Fibroblast of the aortic adventitia (primary cell): ENCODE results near the gene CXCR6. TPM values are rescaled to one million over a fixed set of nuclear protein-coding genes. Genes with fewer than 3 reads are reported as not detected.

Experiments used
- DNase-seq: peaks from one replicate; pipeline ENCODE4 v3.0.0-alpha.2; 2010; ENCODE audit warnings: low read depth
- H3K4me3 ChIP-seq: 2 replicates; pipeline ENCODE4 v1.5.1; 2011; ENCODE audit warnings: low read depth, mild to moderate bottlenecking, control low read depth, low read length, moderate library complexity
- total RNA-seq: library from RNA; depleted of rRNA; stranded (reverse); fragments of >200 nt; gene quantifications from 2 replicates; pipeline ENCODE4 v1.2.3, GENCODE V29; 2012; ENCODE audit warnings: low replicate concordance
- TF ChIP-seq, protein P1 (sequence below): IDR thresholded peaks from 2 replicates; pipeline ENCODE4 v1.5.1; 2011; ENCODE audit warnings: mild to moderate bottlenecking, low read length, control low read depth, inconsistent platforms; ENCODE audit not compliant: insufficient read depth

CXCR6 gene
- total RNA-seq, 1 donor = not detected

DNA sequence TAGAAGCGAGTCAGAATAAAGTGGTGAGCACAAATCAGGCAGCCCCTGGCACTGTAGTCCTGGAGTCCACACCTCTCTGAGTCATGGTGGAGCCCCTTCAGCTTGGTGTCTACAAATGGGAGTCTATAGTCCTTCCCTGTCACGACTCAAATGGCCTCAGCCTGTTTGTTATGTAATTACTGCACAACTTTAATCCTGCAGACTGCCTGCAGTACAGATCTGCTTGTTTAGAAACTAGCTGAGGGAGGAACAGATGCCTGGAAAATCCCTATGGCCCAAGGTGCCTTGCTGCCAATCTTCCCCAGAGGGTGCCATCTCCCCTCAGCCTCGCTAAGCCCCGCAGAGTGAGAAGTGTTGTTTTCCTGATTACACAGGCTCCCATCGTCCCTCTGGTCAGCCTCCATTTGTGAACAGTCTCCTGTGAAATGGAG is 3.9 kb upstream of the CXCR6 start:
- TF ChIP-seq, protein P1, sequence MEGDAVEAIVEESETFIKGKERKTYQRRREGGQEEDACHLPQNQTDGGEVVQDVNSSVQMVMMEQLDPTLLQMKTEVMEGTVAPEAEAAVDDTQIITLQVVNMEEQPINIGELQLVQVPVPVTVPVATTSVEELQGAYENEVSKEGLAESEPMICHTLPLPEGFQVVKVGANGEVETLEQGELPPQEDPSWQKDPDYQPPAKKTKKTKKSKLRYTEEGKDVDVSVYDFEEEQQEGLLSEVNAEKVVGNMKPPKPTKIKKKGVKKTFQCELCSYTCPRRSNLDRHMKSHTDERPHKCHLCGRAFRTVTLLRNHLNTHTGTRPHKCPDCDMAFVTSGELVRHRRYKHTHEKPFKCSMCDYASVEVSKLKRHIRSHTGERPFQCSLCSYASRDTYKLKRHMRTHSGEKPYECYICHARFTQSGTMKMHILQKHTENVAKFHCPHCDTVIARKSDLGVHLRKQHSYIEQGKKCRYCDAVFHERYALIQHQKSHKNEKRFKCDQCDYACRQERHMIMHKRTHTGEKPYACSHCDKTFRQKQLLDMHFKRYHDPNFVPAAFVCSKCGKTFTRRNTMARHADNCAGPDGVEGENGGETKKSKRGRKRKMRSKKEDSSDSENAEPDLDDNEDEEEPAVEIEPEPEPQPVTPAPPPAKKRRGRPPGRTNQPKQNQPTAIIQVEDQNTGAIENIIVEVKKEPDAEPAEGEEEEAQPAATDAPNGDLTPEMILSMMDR = no peak
- H3K4me3 ChIP-seq = no peak overlapping the region
- peak; percentile 14 for DNase-seq

DNA sequence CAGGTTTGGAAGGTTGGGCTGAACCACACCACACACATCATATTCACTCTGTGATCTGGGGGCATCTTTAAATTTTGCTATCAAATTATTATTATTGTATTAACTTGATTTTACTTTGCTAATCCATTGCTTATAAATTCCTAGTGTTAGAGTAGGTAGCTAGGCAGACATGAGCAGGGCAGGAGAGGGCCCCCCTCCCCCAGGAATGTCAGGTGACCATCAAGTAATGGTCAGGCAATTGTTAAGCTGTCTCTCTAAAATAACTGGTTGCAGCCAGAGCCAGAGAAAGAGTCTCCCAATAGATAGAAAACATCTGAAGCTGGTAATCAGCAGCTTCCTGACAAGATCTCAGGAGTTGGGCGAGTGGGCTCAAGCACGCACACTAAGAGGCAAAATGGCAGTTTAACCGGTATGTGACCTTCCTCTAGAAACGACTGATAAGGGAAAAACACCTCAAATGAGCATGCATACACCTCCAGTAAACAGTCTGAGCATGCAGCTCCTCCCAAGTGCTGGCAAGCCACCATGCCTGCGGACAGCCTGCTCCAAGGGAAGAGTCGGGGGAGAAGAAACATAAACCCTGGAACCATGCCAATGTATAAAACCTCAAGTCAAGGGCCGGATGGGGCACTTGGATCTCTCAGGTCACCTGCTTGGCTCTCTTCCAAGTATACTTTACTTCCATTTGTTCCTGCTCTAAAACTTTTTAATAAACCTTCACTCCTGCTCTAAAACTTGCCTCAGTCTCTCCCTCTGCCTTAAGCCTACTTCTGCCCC is 3.1 kb upstream of the CXCR6 start:
- no peak overlapping the region for H3K4me3 ChIP-seq
- DNase-seq = no peak
- TF ChIP-seq, protein P1 = no peak

DNA sequence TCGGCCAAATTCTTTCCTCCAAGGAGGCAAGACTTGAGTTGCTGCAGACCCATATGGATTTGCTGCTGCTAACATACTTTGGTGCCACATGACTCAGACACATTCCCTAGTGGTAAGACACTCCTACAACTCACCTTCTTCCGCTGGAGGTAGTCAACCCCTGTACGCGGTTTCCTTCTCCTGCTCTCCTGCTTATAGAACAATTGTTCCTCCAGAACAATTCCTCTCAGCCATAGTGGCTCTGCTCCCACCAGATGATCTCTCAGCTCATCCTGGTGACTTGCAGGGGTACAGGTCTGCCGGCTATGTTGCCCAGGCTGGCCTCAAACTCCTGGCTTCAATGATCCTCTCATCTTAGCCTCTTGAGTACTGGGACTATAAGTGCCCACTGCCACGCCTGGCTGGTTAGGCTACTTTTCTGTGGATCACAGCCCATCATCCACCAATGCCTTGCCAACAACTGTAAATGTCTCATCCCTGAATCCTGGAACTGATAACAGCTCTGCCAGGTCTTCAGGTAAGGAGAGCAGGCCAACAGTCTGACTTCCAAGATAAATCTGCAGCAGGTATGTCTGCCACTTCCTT is 2.4 kb upstream of the CXCR6 start:
- TF ChIP-seq, protein P1 = no peak
- DNase-seq = no peak
- no peak overlapping the region for H3K4me3 ChIP-seq

DNA sequence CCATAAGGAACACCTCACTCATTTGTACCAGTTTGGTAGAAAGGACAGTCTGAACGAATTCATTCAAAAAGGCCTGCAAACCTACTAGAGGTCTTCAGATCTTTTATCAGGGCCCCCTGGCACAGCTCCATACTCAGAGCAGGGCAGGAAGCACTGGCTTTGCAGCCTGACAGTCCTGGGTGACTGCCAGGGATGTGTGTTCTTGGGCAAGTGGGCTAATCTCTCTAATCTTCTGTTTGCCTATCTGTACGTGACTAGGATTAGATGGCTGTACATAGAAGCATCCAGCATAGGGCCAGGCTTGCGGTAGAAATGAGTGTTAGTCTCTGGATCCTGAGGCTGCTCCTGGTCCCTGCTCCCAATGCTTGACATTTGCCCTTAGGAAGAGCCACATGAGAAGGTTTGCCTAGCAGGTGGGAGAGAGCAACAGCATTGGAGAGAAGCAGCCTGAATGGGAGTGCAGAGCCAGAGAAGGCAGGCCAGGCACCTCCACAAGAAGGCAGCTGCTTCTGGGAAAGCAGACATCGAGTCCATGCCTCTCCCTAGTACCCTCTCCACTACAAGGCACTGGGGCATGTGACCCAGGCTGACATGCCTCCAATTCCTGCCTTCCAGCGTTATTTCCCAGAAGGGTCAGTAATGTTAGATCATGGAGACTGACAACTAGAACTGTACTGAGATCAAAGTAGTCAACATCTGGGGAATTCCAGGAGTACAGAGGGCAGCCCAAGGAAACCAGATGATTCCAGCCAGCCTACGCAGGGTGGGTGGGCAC is 1.0 kb upstream of the CXCR6 start:
- DNase-seq = no peak
- TF ChIP-seq, protein P1 = no peak
- no peak overlapping the region for H3K4me3 ChIP-seq

DNA sequence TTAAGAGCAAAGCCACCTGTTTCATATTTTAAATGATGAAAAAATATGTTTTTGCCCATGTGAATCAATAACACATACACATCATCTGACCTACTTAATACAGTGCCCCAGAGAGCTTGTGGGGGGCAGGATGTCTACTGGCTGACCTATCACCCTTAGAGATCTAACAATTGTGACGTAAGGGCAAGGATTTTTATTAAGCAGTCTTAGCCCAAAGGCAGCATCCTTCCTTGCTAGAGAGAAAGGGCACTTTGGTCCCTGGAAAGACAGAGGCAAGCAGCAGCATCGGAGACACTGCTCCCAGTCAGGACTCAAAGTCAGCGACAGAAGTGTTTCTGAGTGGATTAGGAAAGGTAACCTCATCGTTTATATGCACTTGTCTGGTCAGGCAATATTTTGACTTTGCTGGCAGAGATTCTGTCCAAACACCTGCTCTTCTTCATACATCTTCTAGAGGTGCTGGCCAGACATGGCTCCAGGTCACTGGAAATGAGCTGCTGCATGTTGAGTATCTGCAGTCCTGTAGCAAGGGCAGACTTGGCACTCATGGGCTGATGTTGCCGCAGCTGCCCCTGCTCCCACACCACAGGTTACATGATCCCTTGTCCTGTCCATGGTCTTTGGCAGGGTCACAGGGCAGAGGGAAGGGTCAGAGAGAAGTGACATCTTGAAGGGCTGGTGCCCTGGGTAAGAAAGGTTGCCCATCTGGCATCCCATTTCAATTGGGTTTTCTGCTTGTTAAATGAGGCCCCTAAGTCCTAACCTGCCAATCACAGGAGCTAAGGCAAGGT is 1.8 kb downstream of the CXCR6 start:
- TF ChIP-seq, protein P1 = no peak
- H3K4me3 ChIP-seq = no peak overlapping the region
- no peak for DNase-seq

DNA sequence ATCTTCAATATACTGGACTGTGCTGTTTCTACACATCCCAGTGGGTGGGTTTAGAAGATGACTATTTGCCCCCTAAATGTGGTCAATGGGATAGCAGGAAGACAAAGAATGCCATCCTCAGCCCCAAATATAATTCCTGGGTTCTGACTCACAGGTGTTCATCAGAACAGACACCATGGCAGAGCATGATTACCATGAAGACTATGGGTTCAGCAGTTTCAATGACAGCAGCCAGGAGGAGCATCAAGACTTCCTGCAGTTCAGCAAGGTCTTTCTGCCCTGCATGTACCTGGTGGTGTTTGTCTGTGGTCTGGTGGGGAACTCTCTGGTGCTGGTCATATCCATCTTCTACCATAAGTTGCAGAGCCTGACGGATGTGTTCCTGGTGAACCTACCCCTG is 3.0 kb downstream of the CXCR6 start:
- DNase-seq = no peak
- H3K4me3 ChIP-seq = no peak overlapping the region
- TF ChIP-seq, protein P1 = no peak
